HK-2 (cell line): ENCODE measurements around the gene SIRT3.
"Not testable (repeated sequence)": the region's sequence is repeated elsewhere in the genome, so short reads cannot be mapped to it uniquely, and the experiment has no call there.

ENCODE experiments used
- DNase-seq: peaks from one replicate; pipeline ENCODE4 v3.0.0-alpha.2; 2018; ENCODE audit not compliant: unreplicated experiment

SIRT3 gene

GRCh38 chr11:240315-240714 is 4.2 kb upstream of the SIRT3 start:
- DNase-seq = no peak

DNA sequence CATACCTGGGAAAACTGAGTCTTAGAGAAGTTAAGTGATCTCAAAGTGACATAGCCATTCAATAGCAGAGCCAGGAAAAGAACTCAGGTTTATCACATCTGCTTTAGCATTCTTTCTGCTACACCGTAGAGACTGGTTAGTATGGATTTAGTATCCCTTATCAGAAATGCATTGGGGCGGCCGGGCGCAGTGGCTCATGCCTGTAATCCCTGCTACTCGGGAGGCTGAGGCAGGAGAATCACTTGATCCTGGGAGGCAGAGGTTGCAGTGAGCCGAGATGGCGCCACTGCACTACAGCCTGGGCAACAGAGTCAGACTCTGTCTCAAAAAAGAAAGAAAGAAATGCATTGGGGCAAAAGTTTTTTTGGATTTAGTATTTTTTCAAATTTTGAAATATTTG is 2.2 kb upstream of the SIRT3 start:
- DNase-seq = not testable (repeated sequence)

DNA sequence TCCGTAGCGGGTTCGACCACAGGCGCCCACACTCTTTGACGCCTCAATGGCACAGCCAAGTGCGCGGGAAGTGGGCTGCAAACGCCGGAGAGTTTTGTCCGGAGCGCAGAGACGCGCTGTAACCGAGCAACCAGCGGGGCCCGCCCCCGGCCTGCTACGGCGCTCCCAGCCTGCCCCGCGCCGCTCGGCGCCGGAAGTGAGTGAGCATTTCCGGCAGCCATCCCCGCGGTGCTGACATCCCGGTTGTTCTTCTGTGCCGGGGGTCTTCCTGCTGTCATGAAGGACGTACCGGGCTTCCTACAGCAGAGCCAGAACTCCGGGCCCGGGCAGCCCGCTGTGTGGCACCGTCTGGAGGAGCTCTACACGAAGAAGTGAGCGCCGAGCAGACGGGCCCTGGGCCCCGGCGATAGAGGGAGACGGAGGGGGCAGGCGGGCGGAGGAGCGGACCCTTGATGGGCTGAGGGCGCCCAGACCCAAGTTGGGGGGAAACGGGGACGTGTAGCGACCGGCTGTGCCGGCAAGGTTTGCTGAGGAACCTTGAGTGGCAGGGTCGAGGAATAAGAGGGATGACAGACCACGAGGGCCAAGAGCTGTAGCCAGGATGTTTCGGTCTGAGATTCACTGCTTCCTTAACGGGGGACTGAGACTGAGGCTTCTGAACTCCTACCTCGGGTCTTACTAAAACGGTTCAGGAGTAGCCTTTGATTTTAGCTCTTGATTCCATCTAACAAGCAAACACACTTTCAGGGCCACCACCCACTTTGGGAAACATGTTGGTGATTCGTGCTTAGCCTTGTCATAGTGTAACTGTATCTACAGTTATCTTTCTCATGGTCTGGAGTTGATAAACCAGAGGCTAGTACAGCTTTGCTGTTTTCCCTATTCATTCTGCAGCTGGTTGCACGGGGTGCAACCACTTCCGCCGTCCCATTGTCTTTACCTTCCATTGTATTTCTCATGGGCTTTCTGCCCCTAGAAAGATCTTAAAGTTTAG is 929 bp upstream of the SIRT3 start, which contains the start of gene PSMD13:
TSS of gene PSMD13 (plus strand) at position 203 of the 994 bp plus-strand sequence. CDS start at position 277, 74 bp downstream.
- peak; percentile 67 for DNase-seq

- DNase-seq = no peak
Measured at GRCh38 chr11:235609-235996, 539 bp downstream of the SIRT3 start.

DNA sequence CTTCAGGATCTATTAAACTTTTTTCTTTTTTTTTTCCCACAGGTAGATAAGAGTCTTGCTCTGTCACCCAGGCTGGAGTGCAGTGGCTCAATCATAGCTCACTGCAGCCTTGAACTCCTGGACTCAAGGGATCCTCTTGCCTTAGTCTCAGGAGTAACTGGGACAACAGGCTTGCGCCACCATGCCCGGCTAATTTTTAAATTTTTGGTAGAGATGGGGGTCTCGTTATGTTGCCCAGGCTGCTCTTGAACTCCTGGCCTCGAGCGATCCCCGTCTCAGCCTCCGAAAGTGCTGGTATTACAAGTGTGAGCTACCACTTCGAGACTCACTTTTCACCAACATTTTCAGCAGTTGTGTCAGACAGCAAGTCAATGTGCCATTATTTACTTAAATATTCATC is 962 bp downstream of the SIRT3 start:
- no peak for DNase-seq

- DNase-seq = no peak
Measured at GRCh38 chr11:232783-233565, 3.2 kb downstream of the SIRT3 start.

DNA sequence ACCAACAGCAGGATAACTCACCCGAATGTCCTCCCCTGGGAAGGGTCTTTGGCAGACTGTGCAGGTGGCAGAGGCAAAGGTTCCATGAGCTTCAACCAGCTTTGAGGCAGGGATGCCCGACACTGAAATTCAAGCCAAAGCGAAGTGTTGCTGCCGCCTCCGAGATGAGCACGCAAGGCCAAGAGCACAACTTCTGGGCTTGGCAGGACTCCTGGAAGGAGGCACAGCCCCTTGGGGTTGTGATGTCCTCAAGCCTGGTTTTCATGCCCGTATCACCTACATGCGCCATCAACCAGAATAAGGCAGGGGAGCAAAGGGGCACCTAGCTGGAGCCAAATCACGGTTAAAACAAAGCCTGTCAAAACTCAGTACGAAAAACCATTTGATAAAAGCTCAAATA is 5.7 kb downstream of the SIRT3 start:
- DNase-seq = no peak

DNA sequence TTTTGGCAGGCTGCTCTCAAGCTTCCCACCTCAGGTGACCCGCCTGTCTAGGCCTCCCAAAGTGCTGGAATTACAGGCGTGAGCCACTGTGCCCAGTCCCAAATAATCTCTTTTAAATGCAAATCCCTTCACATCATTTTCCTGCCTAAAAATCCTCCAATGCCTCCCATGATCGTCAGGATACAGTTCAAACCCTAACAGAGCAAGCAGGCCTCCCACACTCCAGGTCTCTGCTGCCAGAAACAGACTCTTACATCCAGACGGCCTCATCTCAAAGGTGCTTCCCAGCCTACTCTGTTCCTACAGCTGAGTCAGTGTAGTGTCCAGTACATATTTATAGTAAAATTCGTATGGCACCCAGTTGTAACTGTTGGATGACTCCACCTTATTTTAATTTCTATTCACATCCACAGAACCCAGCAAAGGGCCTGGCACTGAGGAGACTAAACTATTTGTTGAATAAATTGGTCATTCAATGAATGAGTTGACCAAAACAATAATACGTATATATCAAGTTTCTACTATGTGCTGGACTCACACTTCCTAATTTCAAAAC is 8.2 kb downstream of the SIRT3 start:
- no peak for DNase-seq

DNA sequence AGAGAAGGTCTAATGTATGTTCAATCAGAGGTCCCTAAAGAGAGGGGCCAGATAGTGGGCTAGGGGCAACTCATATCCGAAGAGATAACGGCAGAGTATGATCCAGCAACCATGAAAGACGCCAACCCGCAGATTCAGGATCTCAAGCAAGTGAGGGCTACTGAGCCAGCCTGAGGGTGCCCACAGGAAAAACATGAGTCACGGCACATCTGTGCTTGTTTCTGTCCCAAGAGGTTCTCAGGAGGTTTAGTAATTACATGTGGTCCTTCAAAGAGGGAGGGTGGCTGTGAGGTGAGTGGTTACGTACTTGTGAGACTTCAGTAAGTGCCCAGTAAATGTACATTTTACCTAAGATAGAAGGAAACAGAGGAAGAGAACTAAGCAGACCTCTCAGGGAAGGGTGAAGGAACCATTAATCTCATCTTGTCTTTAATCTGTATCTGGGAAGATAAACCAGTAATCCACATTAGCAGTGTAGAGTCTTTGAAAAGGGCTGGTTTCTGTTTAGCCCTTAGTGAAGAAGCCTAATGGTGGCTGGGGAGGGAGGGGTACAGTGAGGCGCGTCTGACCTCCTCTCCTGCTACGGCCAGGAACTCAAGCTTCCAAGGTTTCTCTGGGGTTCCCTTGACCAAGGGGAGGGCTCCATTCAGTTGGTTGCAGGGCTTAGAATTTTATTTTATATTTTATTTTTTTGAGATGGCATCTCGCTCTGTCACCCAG is 10.2 kb downstream of the SIRT3 start:
- no peak for DNase-seq

DNA sequence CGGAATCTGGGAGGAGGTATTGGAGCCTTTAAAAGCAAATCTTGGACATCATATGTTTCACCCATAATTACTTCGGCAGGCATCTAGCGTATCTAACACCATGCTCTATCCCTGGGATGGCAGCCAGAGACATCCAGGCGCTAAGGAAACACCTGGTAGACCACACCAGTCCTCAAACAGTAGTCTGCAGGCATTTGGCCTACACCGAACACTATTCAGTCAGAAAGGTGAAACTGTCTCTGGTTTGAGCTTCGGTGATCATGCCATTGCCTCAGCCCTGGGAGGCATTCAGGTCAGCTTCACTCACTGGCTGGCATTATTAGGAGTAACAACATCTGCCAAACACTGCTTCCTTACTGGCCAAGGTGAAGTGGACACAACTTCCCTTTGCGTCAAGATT is 11.7 kb downstream of the SIRT3 start:
- no peak for DNase-seq

- DNase-seq = no peak
Measured at GRCh38 chr11:223884-224283, 12.3 kb downstream of the SIRT3 start.

GRCh38 chr11:223026-223789 is 12.9 kb downstream of the SIRT3 start:
- DNase-seq = no peak

DNA sequence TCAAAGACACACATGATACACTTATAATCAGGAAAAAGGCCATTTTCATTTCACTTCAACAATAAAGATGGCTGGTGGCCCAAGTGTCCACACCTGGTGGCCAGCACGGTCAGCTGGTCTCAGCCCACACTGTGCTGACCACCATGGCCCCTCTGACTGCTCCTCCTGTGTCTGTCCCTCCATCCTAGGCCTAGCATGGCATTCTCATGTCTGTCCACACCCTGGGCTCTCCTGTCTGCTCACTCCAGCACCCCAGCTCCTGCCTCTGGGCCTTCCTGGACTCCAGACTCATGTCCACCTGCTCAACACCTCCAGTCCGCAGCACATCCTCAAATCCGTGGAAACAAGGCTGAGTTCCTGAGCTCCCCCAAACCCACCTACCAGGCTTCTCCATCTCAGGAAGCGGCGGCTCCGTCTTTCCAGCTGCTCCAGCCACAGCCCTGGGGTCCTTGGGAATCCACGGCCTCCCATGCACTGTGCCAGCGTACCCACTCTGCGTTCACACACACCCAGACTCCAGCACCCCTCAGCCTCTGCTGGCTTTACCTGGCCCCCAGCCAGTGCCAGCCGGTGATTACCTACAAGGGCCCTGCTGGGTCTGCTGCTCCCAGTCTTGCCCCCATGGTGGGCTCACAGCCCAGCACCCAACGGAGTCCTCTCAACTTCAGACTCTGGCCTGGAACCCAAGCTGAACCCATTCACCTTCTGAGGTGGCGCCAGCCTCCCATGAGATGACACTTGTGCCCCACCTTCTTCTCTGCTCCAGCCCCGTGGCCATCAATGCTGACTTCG is 13.9 kb downstream of the SIRT3 start:
- no peak for DNase-seq

- DNase-seq = no peak
Measured at GRCh38 chr11:221539-221938, 14.6 kb downstream of the SIRT3 start.

DNA sequence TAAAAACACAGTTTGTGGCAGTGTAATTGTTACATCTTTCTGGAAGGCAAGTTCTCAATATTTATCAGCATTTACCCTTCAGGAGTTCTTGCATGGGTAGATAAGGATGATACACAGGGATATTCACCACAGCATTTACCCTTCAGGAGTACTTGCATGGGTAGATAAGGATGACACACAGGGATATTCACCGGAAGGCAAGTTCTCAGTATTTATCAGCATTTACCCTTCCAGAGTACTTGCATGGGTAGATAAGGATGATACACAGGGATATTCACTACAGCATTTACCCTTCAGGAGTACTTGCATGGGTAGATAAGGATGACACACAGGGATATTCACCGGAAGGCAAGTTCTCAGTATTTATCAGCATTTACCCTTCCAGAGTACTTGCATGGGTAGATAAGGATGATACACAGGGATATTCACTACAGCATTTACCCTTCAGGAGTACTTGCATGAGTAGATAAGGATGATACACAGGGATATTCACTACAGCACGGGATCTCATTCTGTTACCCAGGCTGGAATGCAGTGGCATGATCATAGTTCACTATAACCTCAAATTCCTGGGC is 15.4 kb downstream of the SIRT3 start:
- DNase-seq = not testable (repeated sequence)

DNA sequence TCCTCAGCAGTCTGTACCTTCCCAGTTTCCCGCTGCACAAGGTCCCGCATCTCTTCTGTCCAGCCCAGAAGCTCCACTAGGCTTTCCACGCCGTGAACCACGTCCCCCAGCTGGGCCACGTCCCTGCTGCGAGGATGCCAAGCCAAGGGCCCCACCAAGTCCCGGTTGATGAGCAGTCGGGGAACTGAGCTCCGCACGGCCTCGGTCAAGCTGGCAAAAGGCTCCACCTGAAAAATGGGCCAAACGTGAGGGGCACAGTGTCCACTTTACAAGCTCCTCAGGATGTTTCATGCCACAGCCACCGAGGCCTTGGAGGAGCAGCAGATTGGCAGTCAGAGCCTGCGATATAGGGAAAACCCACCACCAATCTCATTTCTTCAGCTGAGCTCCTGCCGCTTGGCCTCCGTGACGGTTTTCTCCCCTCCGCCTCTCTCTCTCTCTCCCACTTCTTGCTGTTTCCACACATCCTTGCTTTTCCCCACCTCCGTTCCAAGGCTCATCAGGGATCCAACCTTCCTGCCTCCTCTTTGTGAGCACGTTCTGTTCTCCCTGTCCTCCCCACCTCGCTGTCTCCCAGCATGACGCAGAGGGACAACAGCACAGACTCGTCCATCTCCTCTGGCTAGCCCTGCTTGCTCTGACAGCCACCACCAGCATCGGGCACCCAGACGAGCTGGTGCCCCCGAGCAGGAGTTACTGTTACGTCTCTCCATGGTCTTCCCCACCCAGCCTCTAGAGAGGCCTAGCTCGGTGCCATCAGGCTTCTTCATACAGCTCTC is 17.1 kb downstream of the SIRT3 start:
- DNase-seq = no peak

GRCh38 chr11:217704-218103 is 18.4 kb downstream of the SIRT3 start:
- no peak for DNase-seq

DNA sequence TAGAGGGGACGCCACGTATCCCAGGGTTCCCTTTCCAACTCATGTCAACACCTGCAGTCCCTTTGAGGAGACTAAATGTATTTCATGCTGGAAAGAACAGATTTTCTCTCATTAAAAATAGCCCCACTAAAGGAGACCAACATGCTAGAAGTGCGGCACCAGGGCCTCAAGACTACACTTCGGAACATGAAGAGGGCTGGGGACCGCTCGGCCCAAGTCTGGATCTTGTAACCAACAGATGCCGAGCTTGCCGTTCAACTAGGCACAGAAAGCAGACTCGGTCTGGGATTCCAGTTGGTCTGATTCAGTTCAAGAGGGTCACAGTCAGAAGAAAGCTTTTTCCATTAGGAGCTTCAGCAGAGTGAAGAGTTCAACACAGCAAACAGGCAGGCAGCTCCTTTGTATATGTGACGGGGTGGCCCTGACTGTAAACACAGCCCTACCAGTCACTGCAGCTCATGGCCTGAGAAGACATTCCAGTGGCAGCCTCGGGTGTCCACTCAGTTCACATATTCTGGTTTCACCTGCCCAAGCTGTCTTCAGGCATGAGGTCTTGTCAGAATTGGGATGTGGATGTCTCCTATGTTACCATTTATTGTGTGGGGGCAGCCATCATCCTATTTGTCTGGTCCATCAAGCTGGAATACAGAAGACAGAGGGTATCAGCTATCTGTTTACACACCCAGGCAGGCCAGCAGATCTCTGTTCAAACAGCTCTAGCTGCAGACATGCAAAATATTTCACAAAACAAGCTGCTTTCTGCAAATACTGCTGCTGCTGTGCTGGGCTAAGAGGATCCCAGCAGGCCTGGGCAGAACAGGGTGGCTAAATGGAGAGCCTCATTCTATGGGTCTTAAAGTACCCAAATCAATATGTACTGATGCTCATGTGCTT is 19.8 kb downstream of the SIRT3 start:
- no peak for DNase-seq
